ENCODE measurements around the gene CCDC40. TPM values are rescaled to one million over a fixed set of nuclear protein-coding genes. Genes with fewer than 3 reads are reported as not detected.

The CCDC40 gene
- total RNA-seq, 1 experiment from 2014 or later: 9.9 TPM

- CTCF ChIA-PET: no interaction called here
- H3K36me3 Mint-ChIP-seq (ENCODE audit: insufficient read depth, unreplicated experiment): peaks cover 5% of the 10 kb centered on the region
- H3K9me3 Mint-ChIP-seq (ENCODE audit: low read depth, unreplicated experiment): no peaks in the 10 kb centered on the region
- no peak for TF ChIP-seq CTCF (IDR thresholded peaks at IDR 0.05; ENCODE audit: unreplicated experiment)
- no TSS peak for BruUV-seq (replicated peaks)
- no peaks in the 10 kb centered on the region for H3K4me1 Mint-ChIP-seq (ENCODE audit: low read depth, unreplicated experiment)
- no peak overlapping the region for H3K4me3 Mint-ChIP-seq (ENCODE audit: low read depth, unreplicated experiment)
- no peaks in the 10 kb centered on the region for H3K27me3 Mint-ChIP-seq (ENCODE audit: unreplicated experiment)
- H3K27ac Mint-ChIP-seq (ENCODE audit: unreplicated experiment): no peak overlapping the region
- DNase-seq: no peak
- intact Hi-C loops (cut with micrococcal nuclease; ENCODE audit: unreplicated experiment): no loop called here
Measured at GRCh38 chr17:80012765-80013741, 23.4 kb upstream of the CCDC40 start.

- CTCF ChIA-PET: interaction anchor here (0.6 to 0.8 kb wide), 2 partner anchors 9 to 23 kb away, joined by 3 read pairs; no protein-coding TSS in a partner anchor
- intact Hi-C loops (cut with micrococcal nuclease; ENCODE audit: unreplicated experiment): no loop called here
Measured at GRCh38 chr17:80017226-80018010, 19.0 kb upstream of the CCDC40 start.

DNA sequence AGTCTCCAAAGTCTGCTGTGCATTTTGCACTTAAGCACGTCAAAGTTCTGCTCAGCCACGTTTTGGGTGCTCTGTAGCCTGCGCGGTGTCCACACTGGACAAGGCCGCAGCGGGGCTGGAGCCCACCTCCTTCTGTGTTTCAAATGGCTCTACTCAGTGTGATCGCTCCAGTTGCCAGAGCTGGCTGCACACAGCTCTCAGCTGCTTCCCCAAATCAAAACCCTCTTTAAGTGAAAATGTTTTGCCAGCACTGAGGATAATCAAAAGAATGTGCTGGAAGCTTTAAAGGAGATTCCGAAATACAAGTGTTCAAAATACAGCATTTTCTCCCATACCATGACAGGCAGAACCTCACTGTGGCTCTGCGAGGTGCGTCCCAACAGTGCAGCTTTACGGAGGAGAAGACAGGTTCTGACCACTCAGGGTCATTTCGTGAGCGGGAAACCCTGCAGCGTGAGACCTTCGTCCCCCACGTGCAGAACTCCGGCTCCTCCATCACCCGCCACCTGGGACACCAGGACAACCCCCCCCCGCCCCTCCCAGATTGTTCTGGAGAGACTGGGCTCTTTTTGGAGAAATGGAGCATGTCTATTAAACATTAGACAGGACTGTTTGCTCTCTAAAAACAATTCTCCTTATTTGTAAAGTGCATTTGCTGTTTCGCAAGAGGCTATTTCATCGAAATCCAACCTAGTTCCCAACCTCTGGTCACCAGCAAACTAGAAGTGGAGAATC lies 17.4 kb upstream of the CCDC40 start:
- no peaks in the 10 kb centered on the region for H3K9me3 Mint-ChIP-seq (ENCODE audit: low read depth, unreplicated experiment)
- BruUV-seq (replicated peaks): no TSS peak
- H3K27me3 Mint-ChIP-seq (ENCODE audit: unreplicated experiment): no peaks in the 10 kb centered on the region
- H3K4me3 Mint-ChIP-seq (ENCODE audit: low read depth, unreplicated experiment): no peak overlapping the region
- H3K36me3 Mint-ChIP-seq (ENCODE audit: insufficient read depth, unreplicated experiment): no peaks in the 10 kb centered on the region
- DNase-seq: no peak
- H3K27ac Mint-ChIP-seq (ENCODE audit: unreplicated experiment): no peak overlapping the region
- no peak for TF ChIP-seq CTCF (IDR thresholded peaks at IDR 0.05; ENCODE audit: unreplicated experiment)
- peaks cover 8% of the 10 kb centered on the region for H3K4me1 Mint-ChIP-seq (ENCODE audit: low read depth, unreplicated experiment)
- CTCF ChIA-PET: interaction anchor here (0.7 kb wide), 1 partner anchor 121 kb away, joined by 4 read pairs; no protein-coding TSS in a partner anchor
- intact Hi-C loops (cut with micrococcal nuclease; ENCODE audit: unreplicated experiment): no loop called here

More at GRCh38 chr17:80017226-80018010, 19.0 kb upstream of the CCDC40 start:
- no peaks in the 10 kb centered on the region for H3K27me3 Mint-ChIP-seq (ENCODE audit: unreplicated experiment)
- H3K9me3 Mint-ChIP-seq (ENCODE audit: low read depth, unreplicated experiment): no peaks in the 10 kb centered on the region
- peaks cover 8% of the 10 kb centered on the region for H3K4me1 Mint-ChIP-seq (ENCODE audit: low read depth, unreplicated experiment)
- BruUV-seq (replicated peaks): no TSS peak
- DNase-seq: no peak
- H3K27ac Mint-ChIP-seq (ENCODE audit: unreplicated experiment): no peak overlapping the region
- H3K4me3 Mint-ChIP-seq (ENCODE audit: low read depth, unreplicated experiment): no peak overlapping the region
- no peaks in the 10 kb centered on the region for H3K36me3 Mint-ChIP-seq (ENCODE audit: insufficient read depth, unreplicated experiment)
- no peak for TF ChIP-seq CTCF (IDR thresholded peaks at IDR 0.05; ENCODE audit: unreplicated experiment)

GRCh38 chr17:80021600-80021999 lies 14.8 kb upstream of the CCDC40 start:
- Mint-ChIP-seq H3K27ac (ENCODE audit: unreplicated experiment) (peak overlapping the region; percentile 10), H3K9me3 (ENCODE audit: low read depth, unreplicated experiment) (no peaks in the 10 kb centered on the region), H3K4me3 (ENCODE audit: low read depth, unreplicated experiment) (no peak overlapping the region), H3K4me1 (ENCODE audit: low read depth, unreplicated experiment) (peaks cover 8% of the 10 kb centered on the region), H3K36me3 (ENCODE audit: insufficient read depth, unreplicated experiment) (no peaks in the 10 kb centered on the region), H3K27me3 (ENCODE audit: unreplicated experiment) (no peaks in the 10 kb centered on the region)
- intact Hi-C loops (cut with micrococcal nuclease; ENCODE audit: unreplicated experiment): no loop called here
- TF ChIP-seq CTCF (IDR thresholded peaks at IDR 0.05; ENCODE audit: unreplicated experiment): no peak
- DNase-seq: no peak
- CTCF ChIA-PET: interaction anchor here (0.6 kb wide), 1 partner anchor 509 kb away, joined by 3 read pairs; no protein-coding TSS in a partner anchor
- BruUV-seq (replicated peaks): no TSS peak

Data from Calu3 (cell line).